SJSA1 (cell line): ENCODE measurements around the gene REV3L. TPM values are rescaled to one million over a fixed set of nuclear protein-coding genes. Genes with fewer than 3 reads are reported as not detected.

ENCODE experiments used
- DNase-seq, 2 experiments: peaks; one replicate each; pipeline ENCODE4 v3.0.0-alpha.2; 2015 to 2020; ENCODE audit warnings: low spot score in 2 of 2, low read depth in 1 of 2
- H3K27ac ChIP-seq: fragments of 250-450 bp; sonication (Bioruptor Pico); 2 replicates; pipeline ENCODE4 v1.5.1; 2020; ENCODE audit warnings: mild to moderate bottlenecking, moderate library complexity
- H3K27me3 ChIP-seq: fragments of 250-450 bp; sonication (Bioruptor Pico); replicated peaks from 2 replicates; pipeline ENCODE4 v1.5.1; 2020; ENCODE audit warnings: mild to moderate bottlenecking, moderate library complexity
- H3K36me3 ChIP-seq: fragments of 250-450 bp; sonication (Bioruptor Pico); 2 replicates; pipeline ENCODE4 v1.5.1; 2020; ENCODE audit warnings: mild to moderate bottlenecking
- H3K4me1 ChIP-seq: fragments of 250-450 bp; sonication (Bioruptor Pico); replicated peaks from 2 replicates; pipeline ENCODE4 v1.6.1; 2021; ENCODE audit warnings: mild to moderate bottlenecking
- H3K4me3 ChIP-seq: fragments of 250-450 bp; sonication (Bioruptor Pico); 2 replicates; pipeline ENCODE4 v1.5.1; 2020; ENCODE audit warnings: mild to moderate bottlenecking
- H3K9me3 ChIP-seq: fragments of 250-450 bp; sonication (Bioruptor Pico); replicated peaks from 2 replicates; pipeline ENCODE4 v1.5.1; 2020; ENCODE audit warnings: mild to moderate bottlenecking
- total RNA-seq: library from RNA; depleted of rRNA; stranded (reverse); fragments of >200 nt; shearing (Covaris generic); gene quantifications from 2 replicates; pipeline ENCODE4 v1.2.3, GENCODE V29; 2014; rRNA removed

REV3L gene, protein sequence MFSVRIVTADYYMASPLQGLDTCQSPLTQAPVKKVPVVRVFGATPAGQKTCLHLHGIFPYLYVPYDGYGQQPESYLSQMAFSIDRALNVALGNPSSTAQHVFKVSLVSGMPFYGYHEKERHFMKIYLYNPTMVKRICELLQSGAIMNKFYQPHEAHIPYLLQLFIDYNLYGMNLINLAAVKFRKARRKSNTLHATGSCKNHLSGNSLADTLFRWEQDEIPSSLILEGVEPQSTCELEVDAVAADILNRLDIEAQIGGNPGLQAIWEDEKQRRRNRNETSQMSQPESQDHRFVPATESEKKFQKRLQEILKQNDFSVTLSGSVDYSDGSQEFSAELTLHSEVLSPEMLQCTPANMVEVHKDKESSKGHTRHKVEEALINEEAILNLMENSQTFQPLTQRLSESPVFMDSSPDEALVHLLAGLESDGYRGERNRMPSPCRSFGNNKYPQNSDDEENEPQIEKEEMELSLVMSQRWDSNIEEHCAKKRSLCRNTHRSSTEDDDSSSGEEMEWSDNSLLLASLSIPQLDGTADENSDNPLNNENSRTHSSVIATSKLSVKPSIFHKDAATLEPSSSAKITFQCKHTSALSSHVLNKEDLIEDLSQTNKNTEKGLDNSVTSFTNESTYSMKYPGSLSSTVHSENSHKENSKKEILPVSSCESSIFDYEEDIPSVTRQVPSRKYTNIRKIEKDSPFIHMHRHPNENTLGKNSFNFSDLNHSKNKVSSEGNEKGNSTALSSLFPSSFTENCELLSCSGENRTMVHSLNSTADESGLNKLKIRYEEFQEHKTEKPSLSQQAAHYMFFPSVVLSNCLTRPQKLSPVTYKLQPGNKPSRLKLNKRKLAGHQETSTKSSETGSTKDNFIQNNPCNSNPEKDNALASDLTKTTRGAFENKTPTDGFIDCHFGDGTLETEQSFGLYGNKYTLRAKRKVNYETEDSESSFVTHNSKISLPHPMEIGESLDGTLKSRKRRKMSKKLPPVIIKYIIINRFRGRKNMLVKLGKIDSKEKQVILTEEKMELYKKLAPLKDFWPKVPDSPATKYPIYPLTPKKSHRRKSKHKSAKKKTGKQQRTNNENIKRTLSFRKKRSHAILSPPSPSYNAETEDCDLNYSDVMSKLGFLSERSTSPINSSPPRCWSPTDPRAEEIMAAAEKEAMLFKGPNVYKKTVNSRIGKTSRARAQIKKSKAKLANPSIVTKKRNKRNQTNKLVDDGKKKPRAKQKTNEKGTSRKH (N-terminal part only)
- 40.6 and 54.5 TPM in 2 replicates for total RNA-seq

GRCh38 chr6:111482959-111483735, at the start of gene REV3L:
TSS of gene REV3L (minus strand) at chr6:111483218. CDS start at chr6:111482888, 330 bp downstream.
- Histone ChIP-seq H3K4me1 (peaks cover 48% of the 10 kb centered on the region), H3K27me3 (no peaks in the 10 kb centered on the region), H3K4me3 (peak within 1 kb of the TSS; percentile 95), H3K27ac (peak within 1 kb of the TSS; percentile 99), H3K9me3 (no peaks in the 10 kb centered on the region; the same call in 1 of the 2 replicates), H3K36me3 (peaks cover 45% of the 10 kb centered on the region)
- peak; percentile 80 to 96 for DNase-seq

GRCh38 chr6:111531185-111531584, 48.2 kb upstream of the REV3L start:
- H3K27ac ChIP-seq = no peak overlapping the region
- H3K4me1 ChIP-seq = peaks cover 11% of the 10 kb centered on the region
- no peak for DNase-seq
- no peaks in the 10 kb centered on the region for H3K27me3 ChIP-seq
- no peaks in the 10 kb centered on the region for H3K9me3 ChIP-seq
- H3K4me3 ChIP-seq = no peak overlapping the region
- no peaks in the 10 kb centered on the region for H3K36me3 ChIP-seq

DNA sequence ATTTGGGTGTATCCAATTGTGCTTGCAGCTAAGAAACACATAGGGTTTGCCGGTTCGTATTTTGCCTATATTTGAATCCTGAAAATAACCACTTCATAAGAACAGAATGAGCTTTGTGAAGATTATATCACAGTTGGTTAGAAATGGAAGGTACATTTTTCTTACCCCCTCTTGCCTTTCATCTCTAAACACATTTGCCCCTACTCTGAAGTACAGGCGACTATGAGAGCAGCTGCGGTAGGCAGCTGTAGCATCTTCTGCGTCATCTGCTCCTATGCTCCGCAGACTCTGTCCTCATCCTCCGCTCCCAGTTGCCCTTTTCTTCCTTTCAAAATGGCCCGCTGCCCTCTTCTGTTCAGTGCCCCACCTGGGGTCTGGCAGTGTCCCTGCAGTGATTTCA, 47.6 kb upstream of the REV3L start:
- Histone ChIP-seq H3K27ac (no peak overlapping the region), H3K4me1 (peaks cover 13% of the 10 kb centered on the region), H3K4me3 (no peak overlapping the region), H3K27me3 (no peaks in the 10 kb centered on the region), H3K9me3 (no peaks in the 10 kb centered on the region), H3K36me3 (no peaks in the 10 kb centered on the region)
- DNase-seq = no peak

DNA sequence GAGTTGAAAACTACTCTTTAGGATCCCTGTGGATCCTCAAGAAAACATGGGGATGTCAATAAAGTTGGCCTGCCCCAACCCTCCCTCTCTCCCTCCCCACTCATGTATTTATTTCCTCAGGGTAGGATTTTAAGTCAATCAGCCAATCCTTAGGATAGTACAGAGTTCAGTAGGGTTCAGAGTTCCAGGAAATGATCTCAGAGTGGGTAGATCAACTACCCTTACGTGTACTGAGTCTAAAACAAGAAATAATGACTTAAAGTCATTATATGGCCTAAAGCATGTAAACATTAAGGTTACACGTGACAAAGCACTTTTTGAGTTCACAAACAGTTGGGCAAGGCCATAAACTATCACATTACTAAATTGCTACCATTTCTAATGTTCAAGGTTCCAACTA, 47.2 kb upstream of the REV3L start:
- Histone ChIP-seq H3K9me3 (no peaks in the 10 kb centered on the region), H3K27me3 (no peaks in the 10 kb centered on the region), H3K36me3 (no peaks in the 10 kb centered on the region), H3K27ac (no peak overlapping the region), H3K4me1 (peaks cover 14% of the 10 kb centered on the region), H3K4me3 (no peak overlapping the region)
- no peak for DNase-seq

DNA sequence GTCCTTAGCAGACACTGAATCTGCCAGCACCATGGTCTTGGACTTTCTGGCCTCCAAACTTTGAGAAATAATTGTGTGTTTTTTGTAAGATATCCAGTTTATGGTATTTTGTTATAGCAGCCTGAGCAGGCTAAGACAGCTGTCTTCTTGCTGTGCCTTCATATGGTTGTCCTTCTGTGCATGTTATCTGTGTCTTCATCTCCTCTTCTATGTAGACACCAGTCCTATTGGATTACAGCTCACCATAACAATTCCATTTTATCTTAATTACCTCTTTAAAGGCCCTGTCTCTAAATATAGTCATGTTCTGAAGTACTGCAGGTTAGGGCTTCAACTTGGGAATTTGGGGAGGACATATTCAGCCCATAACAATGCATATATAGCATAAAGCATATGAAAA, 44.3 kb upstream of the REV3L start:
- Histone ChIP-seq H3K36me3 (no peaks in the 10 kb centered on the region), H3K4me3 (no peak overlapping the region), H3K27me3 (no peaks in the 10 kb centered on the region), H3K27ac (no peak overlapping the region), H3K9me3 (no peaks in the 10 kb centered on the region), H3K4me1 (peaks cover 36% of the 10 kb centered on the region)
- no peak for DNase-seq

DNA sequence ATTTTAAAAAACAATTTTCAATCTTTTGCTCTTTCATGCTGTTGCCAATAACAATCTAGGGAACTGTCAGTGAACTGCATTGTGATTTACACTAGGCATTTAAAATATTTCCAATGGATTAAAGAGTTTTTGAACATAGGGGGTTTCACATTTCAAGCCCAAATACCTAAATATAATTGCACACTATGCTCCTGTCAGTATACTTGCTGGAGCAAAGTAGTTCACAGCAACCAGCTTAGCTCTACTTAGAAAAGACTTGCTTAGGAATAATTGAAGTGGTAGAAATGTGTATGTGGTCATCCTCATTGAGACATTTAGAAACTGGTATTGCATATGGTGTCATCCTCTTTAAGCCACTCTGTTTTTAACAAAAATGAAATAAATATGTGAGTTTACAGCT, 41.7 kb upstream of the REV3L start:
- Histone ChIP-seq H3K36me3 (no peaks in the 10 kb centered on the region), H3K27ac (peak overlapping the region; percentile 64), H3K4me3 (no peak overlapping the region), H3K9me3 (no peaks in the 10 kb centered on the region), H3K27me3 (no peaks in the 10 kb centered on the region), H3K4me1 (peaks cover 37% of the 10 kb centered on the region)
- no peak for DNase-seq

GRCh38 chr6:111524252-111524651, 41.2 kb upstream of the REV3L start:
- H3K27me3 ChIP-seq = no peaks in the 10 kb centered on the region
- no peaks in the 10 kb centered on the region for H3K36me3 ChIP-seq
- H3K4me3 ChIP-seq = no peak overlapping the region
- no peak for DNase-seq
- no peaks in the 10 kb centered on the region for H3K9me3 ChIP-seq
- peak overlapping the region; percentile 64 for H3K27ac ChIP-seq
- H3K4me1 ChIP-seq = peaks cover 37% of the 10 kb centered on the region

- H3K27me3 ChIP-seq = no peaks in the 10 kb centered on the region
- H3K36me3 ChIP-seq = no peaks in the 10 kb centered on the region
- peaks cover 37% of the 10 kb centered on the region for H3K4me1 ChIP-seq
- H3K4me3 ChIP-seq = no peak overlapping the region
- H3K9me3 ChIP-seq = no peaks in the 10 kb centered on the region
- peak overlapping the region; percentile 64 for H3K27ac ChIP-seq
- no peak for DNase-seq
Measured at GRCh38 chr6:111523484-111524167, 40.6 kb upstream of the REV3L start.

DNA sequence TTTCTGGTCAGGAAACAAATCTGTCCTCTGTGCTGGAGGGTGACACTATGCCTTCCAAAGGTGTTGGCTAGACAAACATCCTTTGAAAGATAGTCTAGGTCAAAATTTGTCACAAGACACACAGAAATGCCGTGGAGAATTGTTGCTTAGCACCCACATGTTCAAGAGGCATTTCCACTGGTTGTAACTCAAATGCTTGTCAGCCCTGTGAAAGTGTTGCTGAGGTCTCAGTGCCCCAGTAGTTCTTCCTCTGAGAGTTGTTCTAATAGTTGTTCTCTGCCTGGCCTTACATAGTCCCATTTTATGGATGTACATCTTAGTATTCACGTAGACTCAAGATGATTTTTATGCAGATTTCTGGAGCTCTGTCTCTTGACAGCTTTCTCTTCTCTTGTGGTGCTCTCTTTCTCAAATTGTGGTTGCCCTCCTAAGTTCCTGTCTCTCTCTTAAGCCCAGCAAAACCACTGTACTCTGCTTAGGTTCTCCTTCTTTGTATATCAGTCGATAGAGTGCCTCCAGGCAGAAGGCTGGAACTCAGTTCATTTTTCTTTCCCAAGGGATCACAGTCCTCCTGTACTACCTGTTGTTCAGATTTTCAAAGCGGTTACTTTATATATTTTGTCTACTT, 39.5 kb upstream of the REV3L start:
- H3K27ac ChIP-seq = no peak overlapping the region
- no peaks in the 10 kb centered on the region for H3K36me3 ChIP-seq
- DNase-seq = no peak
- H3K27me3 ChIP-seq = no peaks in the 10 kb centered on the region
- H3K9me3 ChIP-seq = no peaks in the 10 kb centered on the region
- H3K4me1 ChIP-seq = peaks cover 37% of the 10 kb centered on the region
- H3K4me3 ChIP-seq = no peak overlapping the region

GRCh38 chr6:111521497-111522270, 38.7 kb upstream of the REV3L start:
- DNase-seq = no peak
- no peaks in the 10 kb centered on the region for H3K27me3 ChIP-seq
- H3K27ac ChIP-seq = no peak overlapping the region
- no peak overlapping the region for H3K4me3 ChIP-seq
- peaks cover 37% of the 10 kb centered on the region for H3K4me1 ChIP-seq
- no peaks in the 10 kb centered on the region for H3K36me3 ChIP-seq
- H3K9me3 ChIP-seq = no peaks in the 10 kb centered on the region

DNA sequence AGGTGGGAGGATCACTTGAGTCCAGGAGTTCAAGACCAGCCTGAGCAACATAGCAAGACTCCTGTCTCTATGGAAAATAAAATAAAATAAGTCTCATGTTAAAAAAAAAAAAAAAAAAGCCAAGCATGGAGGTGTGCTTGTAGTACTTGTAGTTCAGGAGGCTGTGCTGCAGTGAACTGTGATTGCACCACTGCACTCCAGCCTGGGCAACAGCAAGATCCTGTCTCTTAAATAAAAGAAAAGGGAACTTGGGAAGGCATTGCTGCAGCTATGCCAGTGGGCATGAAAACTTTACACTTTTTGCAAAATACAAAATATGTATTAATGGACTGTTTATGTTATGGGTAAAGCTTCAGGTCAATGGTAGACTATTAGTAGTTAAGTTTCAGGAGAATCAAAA, 37.5 kb upstream of the REV3L start:
- peaks cover 30% of the 10 kb centered on the region for H3K4me1 ChIP-seq
- H3K27me3 ChIP-seq = no peaks in the 10 kb centered on the region
- H3K9me3 ChIP-seq = no peaks in the 10 kb centered on the region
- H3K4me3 ChIP-seq = no peak overlapping the region
- no peak for DNase-seq
- H3K36me3 ChIP-seq = no peaks in the 10 kb centered on the region
- no peak overlapping the region for H3K27ac ChIP-seq

DNA sequence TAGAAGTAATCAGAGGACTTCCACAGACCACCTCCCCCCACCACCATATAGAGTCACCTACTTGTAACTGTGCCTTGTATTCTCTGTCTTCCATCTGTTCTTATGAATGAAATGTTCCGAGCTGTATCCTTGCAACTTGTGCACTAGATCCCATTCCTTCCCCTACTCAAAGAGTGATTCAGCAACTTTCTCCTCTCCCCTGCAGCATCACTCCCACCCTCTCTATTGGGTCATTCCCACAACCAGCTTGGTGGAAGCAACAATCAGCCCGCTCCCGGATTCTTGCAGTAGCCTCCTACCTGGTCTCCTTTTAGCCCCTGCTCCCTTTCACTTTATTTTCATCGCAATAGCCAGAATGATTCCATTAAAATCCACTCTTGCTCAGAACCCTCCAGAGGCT, 34.9 kb upstream of the REV3L start:
- no peaks in the 10 kb centered on the region for H3K27me3 ChIP-seq
- H3K4me1 ChIP-seq = peaks cover 7% of the 10 kb centered on the region; the same call in 1 of the 2 replicates
- no peak overlapping the region for H3K27ac ChIP-seq
- no peaks in the 10 kb centered on the region for H3K36me3 ChIP-seq
- H3K9me3 ChIP-seq = no peaks in the 10 kb centered on the region
- no peak overlapping the region for H3K4me3 ChIP-seq
- DNase-seq = no peak
